ENCODE results near the gene KLF15.
"Not testable (repeated sequence)": the region's sequence is repeated elsewhere in the genome, so short reads cannot be mapped to it uniquely, and the experiment has no call there.

The KLF15 gene

DNA sequence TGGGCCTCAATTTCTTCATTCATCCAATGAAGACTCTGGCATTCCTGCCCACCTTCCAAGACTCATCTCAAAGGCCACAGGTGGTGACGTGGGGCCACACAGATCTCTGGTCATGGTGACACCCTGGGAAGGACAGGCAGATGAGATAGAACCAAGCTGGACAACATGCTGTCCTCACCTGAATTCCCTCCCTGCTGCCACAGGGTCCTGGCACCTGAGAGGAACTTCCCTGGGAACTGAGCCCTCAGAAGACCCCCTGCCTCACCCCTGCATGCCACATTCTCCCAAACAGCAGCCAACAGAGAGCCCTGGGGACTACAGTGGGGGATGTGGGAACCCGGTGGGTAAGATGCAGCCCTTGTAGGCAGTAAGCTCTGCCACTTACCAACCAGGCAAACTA is 10.7 kb downstream of the KLF15 start:
- DNase-seq (ENCODE audit: low read depth, low spot score) = no peak

DNA sequence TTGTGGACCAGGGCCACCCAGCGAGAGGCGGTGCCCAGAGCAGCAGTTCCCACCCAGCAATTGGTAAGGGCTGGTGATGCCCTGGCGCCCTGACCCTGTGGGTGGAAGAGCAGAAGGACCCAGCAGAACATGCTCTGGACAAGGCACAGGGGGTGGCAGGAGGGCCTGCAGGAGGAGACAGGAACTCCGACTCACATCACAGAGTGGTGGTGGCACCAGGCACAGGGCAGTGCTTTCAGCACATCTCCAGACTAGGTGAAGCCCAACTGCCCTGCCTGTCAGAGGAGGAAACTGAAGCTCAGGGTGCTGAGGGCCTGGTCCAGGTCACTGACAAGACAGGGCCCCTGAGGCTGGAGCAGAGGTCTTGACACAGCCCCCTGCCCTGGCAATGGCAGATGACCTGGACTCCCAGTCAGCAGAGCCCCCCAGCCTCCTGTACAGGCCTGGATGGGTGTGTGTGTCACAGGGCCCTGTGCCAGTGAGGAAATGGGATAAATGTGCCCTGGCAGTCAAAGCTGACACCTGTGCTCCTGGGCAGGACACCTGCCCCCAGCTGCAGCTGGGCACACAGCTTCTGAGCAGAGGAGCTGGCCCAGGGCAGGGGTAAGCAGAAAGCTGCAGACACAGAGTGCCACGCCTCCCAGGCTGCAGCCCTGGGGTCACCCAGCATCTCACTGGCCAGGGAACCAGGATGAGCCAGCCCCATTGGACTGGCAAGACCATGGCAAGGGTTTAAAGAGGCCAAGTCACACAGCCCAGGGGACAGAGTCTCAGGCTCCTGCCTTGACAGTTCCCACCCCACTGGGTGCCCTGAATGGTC is 11.4 kb downstream of the KLF15 start:
- no peak for DNase-seq (ENCODE audit: low read depth, low spot score)

DNA sequence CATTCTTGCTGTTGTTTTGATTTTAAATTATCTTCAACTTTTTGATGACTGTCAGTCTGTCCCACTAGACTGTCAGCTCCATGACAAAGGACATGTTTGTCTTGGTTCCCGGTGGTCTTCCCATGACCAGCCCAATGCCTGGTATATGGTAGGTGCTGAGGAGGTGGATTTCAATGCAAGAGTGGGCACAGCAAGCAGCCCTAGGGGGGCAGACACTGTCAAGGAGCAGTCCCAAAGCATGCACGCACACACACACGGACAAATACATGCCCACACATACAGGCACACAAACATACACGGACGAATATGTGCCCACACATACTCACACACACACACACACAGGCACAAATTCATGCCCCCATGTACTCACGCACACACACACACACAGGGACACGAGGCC is 12.0 kb downstream of the KLF15 start:
- no peak for DNase-seq (ENCODE audit: low read depth, low spot score)

DNA sequence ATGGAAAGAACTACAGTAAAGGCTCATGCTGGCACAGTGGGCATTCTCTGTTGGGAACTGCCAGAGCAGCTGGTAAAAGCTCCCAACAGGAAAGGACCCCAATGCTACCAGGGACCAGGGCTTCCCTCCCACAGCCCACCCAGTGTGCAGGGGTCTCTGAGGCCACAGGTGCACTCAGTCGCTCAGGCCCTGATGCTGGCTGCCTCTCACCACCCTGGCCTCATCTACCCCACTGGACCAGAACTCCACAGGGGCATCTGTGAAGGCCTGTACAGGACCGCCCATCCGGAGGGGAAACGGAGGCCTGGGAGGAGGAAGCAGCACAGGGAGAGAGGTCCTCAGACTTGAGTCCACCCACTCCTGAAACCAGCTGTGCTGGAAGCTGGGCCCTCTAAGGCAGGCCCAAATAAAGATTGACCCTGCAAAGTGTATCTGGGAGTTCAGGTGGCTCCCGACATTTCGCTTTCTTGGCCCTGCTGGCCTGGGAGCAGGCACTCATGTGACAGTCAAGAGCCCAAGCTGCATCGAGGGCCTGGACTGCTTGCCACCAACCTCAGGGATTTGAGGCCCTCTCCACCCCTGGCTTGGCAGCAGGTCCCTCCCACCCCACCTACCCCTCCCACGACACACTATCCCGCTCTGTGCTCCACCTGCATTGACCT is 12.7 kb downstream of the KLF15 start:
- DNase-seq (ENCODE audit: low read depth, low spot score) = no peak

DNA sequence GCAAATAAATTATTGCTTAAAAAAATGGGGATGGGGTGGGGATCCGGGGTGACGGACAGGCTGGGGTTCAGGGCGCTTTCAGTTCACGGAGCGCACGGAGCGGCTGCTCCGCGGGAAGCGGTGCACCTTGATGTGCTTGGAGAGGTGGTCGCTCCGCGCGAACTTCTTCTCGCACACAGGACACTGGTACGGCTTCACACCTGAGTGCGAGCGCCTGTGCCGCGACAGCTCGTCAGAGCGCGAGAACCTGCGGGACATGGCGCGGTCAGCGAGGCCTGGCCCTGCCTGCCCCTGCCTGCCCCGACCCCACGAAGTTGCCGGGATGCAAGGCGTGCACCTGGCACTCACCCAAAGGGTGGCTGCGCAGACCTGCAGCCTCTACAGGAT is 13.6 kb downstream of the KLF15 start:
- DNase-seq (ENCODE audit: low read depth, low spot score) = no peak

DNA sequence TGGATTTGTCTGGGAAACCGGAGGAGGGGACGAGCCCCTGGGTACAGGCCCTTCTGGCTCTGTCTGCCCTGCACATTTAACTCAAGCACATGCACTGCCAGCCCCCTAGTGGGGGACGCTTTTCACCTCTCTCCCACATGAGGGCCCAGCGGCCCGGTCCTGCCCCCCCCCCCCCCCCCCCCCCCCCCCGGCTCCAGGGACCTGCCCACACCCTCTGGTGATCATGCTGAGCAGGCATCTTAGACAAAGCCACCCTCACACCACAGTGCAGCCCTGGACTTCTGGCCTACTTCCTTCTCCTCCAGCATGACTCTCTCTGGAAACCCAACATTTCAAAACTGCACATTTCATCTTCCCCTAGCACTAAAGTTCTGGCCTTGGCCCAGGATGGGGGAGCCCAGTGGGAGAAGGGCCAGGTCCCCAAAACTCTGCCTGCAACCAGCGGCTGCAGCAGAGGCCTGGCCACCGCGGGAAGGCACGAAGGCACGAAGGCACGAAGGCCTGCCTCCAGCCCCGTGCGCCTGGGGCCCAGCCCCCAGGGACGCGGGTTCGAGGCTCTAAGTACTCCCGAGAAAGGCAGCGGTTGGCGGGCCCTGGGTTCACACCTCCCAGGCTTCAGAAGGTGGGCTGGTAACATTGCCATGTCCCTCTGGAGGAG is 14.1 kb downstream of the KLF15 start:
- no peak for DNase-seq (ENCODE audit: low read depth, low spot score)

DNA sequence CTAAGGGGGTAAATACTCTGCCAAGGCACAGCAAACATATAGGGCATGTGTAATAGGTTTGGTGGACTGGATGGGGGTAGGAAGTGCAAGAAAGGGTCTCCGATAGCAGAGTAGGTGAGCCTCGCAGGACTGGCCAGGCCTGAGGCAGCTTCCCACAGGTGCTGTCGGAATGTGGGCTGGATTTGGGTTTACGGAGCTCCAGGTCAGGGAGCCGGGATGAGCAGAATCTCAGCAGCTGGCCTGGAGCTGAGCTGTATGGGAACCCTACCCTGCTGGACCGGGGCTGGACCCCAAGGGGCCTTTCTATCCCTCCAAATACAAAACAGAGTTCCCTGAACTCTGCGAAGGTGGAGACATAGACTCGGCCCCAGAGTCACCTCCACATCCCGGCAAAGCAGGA is 15.0 kb downstream of the KLF15 start:
- no peak for DNase-seq (ENCODE audit: low read depth, low spot score)

DNA sequence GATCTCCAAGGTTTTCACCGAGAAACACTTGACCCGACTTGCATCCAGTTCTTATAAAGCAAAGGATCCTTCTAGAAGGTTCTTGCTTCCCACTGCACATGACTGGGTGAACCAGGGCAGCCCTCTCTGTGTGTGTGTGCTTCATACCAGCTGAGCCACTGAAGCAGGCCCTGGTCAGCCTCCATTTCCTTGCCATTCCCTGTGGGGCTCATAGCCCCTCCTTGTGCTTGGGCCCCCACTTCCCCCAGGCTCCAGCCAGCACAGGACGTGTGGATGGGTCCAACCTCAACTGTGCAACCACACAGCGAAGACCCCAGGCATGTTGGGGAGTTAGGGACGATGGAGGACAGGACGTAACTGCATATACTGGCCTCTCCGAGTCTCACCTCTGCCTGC is 15.5 kb downstream of the KLF15 start:
- DNase-seq (ENCODE audit: low read depth, low spot score) = no peak

DNA sequence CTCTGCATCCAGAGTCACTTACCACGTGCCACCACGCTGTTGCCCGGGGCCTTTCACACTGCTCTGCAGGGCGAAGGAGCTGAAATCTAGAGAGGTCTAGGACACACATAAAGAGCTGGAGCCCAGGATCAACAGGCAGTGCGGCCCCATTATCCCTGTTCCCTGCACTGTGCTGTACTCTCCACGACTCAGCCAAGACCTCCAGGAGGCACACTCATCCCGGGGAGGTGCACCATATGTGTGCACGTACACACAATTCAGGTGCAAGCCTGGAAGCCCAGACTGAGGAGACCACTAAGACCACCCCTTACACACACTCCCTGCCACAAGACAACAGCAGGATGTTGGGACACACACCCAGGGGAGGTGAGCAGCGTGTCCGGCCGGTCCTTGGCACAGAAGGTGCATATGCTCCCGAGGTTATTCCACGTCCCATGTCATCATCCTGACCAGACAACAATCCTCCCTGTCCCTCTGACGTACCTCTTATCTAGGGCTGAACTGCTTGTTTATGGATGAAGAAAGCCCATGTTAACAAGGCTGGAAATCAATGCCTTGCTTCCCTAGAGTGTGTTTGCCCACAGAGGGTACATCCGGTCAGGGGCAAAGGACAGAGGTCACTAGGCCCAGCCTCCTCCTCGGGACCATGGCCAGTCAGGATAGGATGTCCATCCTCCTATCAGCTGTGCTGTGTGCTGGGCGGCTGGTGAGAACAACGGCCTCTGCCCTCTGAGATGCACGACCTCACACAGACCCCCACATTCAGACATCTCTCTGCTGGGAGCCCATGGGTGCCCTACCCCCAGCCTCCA is 16.1 kb downstream of the KLF15 start:
- no peak for DNase-seq (ENCODE audit: low read depth, low spot score)

DNA sequence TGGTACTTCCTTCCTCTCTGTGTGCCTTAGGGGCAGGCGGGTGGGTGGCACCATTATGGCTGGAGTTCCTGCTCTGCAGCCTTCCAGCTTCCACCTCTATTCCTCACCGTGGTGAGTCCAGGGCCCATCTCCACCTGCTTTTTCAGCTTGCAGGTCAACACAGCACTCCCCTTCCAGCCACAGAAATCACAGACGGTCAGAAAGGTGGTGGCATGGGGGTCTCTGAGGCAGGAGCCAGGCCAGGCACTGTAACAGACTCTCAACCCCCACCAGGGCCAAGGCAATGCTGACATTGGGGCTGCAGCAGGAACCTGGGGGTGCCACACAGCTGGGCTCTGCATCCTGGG is 16.6 kb downstream of the KLF15 start:
- DNase-seq (ENCODE audit: low read depth, low spot score) = no peak

DNA sequence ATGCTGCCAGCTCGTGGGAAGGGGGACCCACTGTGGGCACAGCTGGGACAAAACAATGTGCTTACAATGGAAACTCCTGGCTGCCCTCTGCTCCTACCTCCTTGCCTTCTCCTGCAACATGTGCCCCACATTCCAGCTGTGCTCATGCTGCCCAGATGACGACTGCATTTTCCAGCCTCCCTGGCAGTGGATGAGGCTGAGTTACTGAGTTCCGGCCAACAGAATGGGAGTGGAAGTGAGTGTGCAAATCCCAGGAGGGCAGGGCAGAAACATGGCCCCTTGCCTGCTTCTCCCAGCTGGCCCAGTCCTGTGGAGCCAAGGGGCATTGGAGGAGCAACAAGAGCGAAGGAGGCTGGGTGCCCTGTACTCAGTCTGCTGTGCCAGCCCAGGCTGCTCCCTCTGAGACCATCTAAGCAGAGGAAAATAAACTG is 17.1 kb downstream of the KLF15 start:
- no peak for DNase-seq (ENCODE audit: low read depth, low spot score)

DNA sequence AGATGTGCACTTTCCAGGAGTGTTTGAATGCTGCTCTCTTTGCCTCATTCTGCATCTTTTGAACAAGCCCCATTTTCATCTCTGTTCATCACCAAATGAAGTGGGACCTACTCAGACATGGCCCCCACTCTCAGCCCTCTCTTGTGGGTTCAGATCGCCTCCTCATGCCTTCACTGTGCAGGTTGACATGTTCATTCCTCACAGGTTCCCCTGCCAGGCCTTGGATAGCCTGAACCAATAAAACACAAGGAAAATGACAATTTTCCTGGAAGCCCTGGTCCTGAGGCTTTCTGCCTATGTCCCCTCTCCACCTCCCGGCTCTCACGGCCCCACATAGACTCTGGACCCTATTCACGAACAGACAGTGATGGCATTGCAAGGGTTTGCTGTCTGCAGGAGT is 17.7 kb downstream of the KLF15 start:
- DNase-seq (ENCODE audit: low read depth, low spot score) = no peak

DNA sequence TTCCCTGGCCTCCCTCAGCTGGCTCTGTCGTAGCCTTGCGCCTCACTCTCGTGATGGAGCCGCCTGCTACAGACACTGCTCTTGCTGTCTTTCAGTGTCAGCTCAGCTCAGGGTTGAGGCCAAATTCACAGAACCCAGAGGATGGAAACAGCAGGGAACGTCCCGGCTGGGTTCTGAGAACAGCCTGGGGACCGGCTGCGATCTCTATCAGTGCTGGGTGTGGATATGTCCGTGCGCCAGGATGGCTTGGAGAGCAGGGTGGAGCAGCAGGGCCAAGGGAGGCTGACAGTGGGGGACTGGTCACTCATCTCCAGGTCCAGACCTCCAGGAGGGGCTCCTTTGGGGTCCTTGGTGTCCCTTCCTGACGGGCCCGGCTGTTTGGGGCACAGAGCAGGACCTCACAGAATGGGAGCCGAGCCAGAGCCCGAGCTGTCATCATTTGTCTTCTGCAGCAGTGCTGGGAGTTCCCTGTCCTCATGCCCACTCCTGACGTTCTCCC is 18.4 kb downstream of the KLF15 start:
- DNase-seq (ENCODE audit: low read depth, low spot score) = no peak

DNA sequence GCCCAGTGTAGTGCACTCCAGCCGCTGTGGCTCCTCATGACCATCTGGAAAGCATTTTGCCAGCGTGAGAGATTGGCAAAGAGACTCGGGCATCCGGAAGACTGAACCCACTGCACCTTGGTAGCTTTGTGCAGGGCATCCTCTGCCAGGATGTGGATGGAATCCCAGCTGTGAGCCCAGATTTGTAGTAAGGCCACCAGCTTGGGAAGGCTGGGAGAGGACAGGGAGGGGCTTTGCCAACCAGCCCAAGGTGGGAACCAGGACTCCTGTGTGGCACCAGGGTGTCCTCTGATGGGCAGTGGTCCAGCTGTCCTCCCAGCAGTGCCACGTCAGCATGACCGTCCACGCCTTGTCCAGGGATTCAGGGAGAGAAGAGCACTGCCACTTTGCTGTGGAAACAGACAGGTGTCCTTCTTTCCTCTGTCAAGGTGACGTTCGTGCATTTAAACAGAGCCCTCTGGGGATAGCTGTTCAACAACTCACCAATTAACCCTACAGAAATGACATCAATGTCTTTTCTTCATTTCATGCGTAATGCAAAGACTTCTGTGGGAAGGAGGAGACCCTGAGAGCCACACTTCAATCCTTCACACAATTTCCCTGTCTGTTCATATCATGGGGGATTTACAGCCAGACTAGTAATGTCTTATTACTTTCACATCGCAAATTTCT is 19.1 kb downstream of the KLF15 start:
- DNase-seq (ENCODE audit: low read depth, low spot score) = no peak

DNA sequence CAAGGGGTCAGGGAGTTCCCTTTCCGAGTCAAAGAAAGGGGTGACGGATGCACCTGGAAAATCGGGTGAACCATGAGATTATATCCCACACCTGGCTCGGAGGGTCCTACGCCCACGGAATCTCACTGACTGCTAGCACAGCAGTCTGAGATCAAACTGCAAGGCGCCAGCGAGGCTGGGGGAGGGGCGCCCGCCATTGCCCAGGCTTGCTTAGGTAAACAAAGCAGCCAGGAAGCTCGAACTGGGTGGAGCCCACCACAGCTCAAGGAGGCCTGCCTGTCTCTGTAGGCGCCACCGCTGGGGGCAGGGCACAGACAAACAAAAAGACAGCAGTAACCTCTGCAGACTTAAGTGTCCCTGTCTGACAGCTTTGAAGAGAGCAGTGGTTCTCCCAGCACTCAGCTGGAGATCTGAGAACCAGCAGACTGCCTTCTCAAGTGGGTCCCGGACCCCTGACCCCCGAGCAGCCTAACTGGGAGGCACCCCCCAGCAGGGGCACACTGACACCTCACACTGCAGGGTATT is 25.3 kb downstream of the KLF15 start:
- not testable (repeated sequence) for DNase-seq (ENCODE audit: low read depth, low spot score)

DNA sequence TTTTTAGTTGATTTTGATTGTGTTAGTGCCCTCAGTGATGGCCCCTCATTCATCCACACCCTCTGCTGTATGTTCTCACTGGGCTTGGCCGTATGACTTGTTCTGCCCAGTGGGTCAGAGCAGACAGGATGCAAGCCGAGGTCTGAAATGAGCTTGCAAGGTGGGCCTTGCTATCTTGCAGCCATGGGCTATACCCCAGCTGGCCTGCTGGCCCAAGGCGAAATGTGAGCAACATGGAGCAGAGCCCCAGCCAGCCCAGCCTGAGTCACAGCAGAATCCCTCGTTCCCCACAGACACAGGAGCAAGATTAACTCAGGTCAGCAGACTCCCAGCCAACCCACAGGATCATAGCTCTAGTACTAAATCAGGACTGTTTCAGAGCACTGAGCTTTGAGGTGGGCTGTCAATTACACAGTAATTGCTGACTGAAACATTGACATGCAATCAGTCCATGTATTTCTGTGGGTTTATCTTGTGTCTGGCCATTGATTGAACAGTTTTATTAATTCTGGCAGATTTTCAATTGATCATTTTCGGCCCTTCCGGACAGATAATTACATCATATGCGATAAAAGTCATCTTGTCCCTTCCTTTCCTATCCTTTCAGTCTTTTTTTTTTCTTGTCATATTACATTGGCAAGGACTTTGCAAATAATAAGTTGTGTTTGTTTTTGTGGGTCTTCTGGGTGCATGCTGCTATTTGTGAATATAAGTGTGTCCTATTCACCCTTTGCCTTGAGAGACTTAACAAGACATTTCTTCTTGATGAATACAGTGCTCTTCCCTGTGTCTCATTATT is 27.1 kb downstream of the KLF15 start:
- no peak for DNase-seq (ENCODE audit: low read depth, low spot score)

DNA sequence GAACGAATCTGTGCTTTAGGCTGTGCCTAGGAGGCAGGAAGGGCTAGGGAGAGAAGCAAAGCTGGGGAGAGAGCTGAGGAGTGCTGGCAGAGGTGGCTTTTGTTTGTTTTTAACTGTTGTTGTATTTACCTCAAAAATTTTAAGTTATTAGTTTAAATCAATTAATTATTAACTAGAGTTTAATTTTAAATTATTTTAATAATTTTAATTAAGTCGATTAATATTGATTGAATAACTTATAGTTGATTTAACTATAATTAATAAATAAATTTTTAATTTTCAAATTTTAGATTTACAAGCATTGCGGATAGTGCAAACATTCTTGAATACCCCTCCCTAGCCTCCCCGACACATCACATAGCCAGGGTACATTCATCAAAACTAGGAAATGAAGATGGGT is 30.6 kb downstream of the KLF15 start:
- no peak for DNase-seq (ENCODE audit: low read depth, low spot score)

DNA sequence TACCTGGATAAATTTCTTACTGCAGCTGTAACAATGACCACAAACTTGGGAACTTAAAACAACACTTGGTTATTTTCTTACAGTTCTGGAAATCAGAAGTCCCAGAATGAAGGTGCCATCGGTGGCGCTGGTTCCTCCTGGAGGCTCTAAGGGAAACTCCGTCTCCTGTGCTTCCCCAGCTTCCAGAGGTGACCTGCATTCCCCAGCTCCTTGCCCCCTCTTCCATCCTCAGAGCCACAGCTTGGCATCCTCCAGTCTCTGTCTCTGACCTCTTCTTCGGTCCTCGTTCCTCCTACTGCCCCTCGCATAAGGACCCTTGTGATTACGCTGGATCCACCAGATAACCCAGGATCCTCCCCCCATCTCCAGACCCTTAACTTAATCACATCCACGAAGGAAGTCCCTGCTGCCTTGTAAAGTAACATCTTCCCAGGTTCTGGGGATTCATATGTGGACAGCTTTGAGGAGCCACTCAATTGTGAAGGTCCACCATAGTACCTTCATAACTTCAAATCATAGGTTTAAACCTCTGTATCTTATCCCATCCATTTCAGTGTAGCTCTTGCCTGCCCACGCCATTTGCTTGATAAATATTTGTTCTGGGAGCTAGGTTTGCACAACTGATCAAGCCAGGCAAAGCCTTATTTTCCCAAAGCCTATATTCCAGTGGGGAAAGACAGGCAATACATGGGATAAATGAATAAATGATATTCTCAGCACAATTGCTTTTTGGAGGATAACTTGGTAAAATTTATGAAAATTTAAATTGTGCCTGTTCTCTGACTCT is 34.8 kb downstream of the KLF15 start:
- DNase-seq (ENCODE audit: low read depth, low spot score) = no peak

DNA sequence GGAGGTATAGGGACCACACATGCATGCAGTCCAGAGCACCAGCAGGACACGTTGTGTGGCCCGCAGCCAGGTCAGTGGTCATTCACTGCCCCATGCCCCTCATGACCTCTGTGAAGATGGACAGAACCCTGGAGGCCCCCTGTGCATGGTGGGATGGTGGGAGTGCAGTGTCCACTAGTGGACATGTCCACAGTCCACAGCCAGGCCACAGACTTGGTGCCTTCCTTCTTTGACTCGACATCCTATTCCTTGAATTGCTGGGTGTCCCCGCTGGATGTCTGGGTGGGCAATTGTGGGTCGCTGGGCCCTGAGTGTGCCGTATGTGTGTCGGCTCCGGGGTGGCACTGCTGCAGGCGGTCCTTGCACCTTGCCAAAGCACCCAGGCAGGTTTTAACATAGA is 35.7 kb downstream of the KLF15 start:
- DNase-seq (ENCODE audit: low read depth, low spot score) = no peak
